ENCODE results near the gene SDHD.

The SDHD gene

GRCh38 chr11:112106070-112106469 lies 19.4 kb downstream of the SDHD start:
- no peak for DNase-seq

- DNase-seq, result peak; percentile 33
Observed at GRCh38 chr11:112113539-112114457, 27.1 kb downstream of the SDHD start.

- DNase-seq, result no peak
Observed at GRCh38 chr11:112114460-112114859, 27.8 kb downstream of the SDHD start.

- no peak for DNase-seq
Observed at GRCh38 chr11:112115386-112115785, 28.7 kb downstream of the SDHD start.

GRCh38 chr11:112118176-112118575 lies 31.5 kb downstream of the SDHD start:
- DNase-seq, result no peak

- no peak for DNase-seq
Observed at GRCh38 chr11:112121981-112122615, 35.4 kb downstream of the SDHD start.

- no peak for DNase-seq
Observed at GRCh38 chr11:112123129-112123528, 36.5 kb downstream of the SDHD start.

GRCh38 chr11:112127056-112127455 lies 40.4 kb downstream of the SDHD start:
- no peak for DNase-seq

GRCh38 chr11:112128483-112129121 lies 41.9 kb downstream of the SDHD start:
- DNase-seq, result peak; percentile 59

GRCh38 chr11:112129656-112130055 lies 43.0 kb downstream of the SDHD start:
- no peak for DNase-seq

GRCh38 chr11:112132737-112133136 lies 46.1 kb downstream of the SDHD start:
- no peak for DNase-seq

GRCh38 chr11:112134473-112134872 lies 47.8 kb downstream of the SDHD start:
- no peak for DNase-seq

GRCh38 chr11:112143597-112143996 lies 56.9 kb downstream of the SDHD start:
- DNase-seq, result no peak

All from SHP77 treated with DMSO at 0.1 percent for 48 hours (cell line).